Mammary epithelial cell (primary cell): ENCODE data around the gene CLTCL1.

Experiments
- EZH2 ChIP-seq: IDR thresholded peaks from 2 replicates; pipeline ENCODE4 v1.6.1; 2012; ENCODE audit warnings: low read length, inconsistent platforms, borderline replicate concordance
- TF ChIP-seq, protein P1 (sequence below), 2 donors: IDR thresholded peaks in 1 of 2; conservative IDR thresholded peaks in 1 of 2; 2 replicates each; pipeline ENCODE4 v1.5.1; 2011 to 2012; ENCODE audit warnings: inconsistent platforms in 2 of 2, low read length in 2 of 2, mild to moderate bottlenecking in 2 of 2, control low read depth in 1 of 2, low read depth in 1 of 2; ENCODE audit not compliant: insufficient read depth in 1 of 2; ENCODE audit errors: extremely low read depth in 1 of 2

DNA sequence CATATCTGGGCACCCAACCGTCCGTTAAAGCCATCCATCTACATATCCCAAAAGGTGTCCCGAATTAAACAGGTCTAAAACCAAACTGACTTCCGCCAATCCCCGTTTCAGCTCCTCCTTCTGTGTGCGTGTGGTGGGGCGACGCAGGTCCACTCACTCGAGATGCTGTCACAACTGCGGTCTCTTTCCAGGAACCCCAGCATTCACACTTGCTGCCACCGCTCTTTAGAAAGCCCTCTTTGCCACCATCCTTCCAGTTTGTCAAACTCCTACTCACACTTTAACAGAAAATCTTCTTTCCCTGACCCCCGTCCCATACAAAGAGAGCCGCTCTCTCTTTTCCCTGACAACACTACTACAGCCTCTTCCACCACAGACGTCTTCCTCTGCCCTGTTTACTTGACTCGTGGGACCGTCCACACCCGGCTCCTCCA lies 147.5 kb downstream of the CLTCL1 start:
- no peak for TF ChIP-seq EZH2
- TF ChIP-seq, protein P1, sequence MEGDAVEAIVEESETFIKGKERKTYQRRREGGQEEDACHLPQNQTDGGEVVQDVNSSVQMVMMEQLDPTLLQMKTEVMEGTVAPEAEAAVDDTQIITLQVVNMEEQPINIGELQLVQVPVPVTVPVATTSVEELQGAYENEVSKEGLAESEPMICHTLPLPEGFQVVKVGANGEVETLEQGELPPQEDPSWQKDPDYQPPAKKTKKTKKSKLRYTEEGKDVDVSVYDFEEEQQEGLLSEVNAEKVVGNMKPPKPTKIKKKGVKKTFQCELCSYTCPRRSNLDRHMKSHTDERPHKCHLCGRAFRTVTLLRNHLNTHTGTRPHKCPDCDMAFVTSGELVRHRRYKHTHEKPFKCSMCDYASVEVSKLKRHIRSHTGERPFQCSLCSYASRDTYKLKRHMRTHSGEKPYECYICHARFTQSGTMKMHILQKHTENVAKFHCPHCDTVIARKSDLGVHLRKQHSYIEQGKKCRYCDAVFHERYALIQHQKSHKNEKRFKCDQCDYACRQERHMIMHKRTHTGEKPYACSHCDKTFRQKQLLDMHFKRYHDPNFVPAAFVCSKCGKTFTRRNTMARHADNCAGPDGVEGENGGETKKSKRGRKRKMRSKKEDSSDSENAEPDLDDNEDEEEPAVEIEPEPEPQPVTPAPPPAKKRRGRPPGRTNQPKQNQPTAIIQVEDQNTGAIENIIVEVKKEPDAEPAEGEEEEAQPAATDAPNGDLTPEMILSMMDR (conservative IDR thresholded peaks at IDR 0.05 in 1 of 2, IDR thresholded peaks at IDR 0.05 in 1 of 2; ENCODE audit: extremely low read depth in 1 of 2, insufficient read depth in 1 of 2, low read depth in 1 of 2, low read length in 2 of 2) = no peak
